Activated T-helper 9 cell treated with anti-CD3 and anti-CD28 coated beads, Interleukin-2, amount 50 U/mL, for 16 hours (primary cell): ENCODE data around the gene PRSS1.

Source experiments
- DNase-seq: peaks from one replicate; pipeline ENCODE4 v3.0.0-alpha.2; 2020; ENCODE audit warnings: low read depth

The PRSS1 gene

DNA sequence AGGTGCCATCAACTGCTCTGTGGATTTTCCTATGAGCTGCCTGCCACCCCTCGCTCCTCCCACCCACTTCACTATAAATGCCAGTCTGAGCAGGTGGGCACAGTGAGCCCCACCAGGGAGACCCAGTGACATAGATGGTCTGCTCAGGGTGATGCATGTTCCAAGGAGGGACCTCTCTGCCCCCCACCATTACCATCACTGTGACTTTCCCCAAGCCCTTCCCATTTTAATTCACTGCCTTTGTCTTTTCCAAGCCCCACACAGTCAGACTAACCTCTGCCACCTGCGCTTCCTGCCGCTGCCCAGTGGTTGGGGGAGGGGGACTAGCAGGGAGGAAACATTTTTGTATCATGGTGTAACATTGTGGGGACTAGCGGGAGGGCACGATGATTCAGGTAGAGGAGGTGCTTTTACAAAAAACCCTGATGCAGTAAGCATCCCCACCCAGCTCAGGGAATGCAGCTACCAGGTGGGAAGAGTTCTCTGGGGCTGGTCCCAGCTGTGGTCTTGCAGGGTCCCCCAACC, 46.1 kb downstream of the PRSS1 start:
- DNase-seq = peak; percentile 55

DNA sequence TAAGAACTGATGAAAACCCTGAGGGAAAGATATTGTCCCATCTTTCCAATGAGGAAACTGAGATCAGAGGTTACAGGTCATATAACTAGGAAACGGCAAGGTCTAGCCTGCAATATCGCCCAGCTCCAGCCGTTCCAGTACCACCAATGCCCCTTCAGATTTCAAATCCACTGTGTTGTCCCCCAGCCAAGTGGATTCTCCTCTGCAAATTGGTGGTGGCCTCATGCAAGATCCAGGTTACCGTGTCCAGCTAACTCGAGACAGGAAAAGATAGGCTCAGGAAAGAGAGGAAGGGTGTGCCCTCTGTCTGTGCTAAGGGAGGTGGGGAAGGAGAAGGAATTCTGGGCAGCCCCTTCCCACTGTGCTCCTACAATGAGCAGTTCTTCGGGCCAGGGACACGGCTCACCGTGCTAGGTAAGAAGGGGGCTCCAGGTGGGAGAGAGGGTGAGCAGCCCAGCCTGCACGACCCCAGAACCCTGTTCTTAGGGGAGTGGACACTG, 46.8 kb downstream of the PRSS1 start:
- DNase-seq = no peak

- no peak for DNase-seq
Measured at GRCh38 chr7:142796501-142797390, 47.5 kb downstream of the PRSS1 start.

- no peak for DNase-seq
Measured at GRCh38 chr7:142797391-142798377, 48.4 kb downstream of the PRSS1 start.

DNA sequence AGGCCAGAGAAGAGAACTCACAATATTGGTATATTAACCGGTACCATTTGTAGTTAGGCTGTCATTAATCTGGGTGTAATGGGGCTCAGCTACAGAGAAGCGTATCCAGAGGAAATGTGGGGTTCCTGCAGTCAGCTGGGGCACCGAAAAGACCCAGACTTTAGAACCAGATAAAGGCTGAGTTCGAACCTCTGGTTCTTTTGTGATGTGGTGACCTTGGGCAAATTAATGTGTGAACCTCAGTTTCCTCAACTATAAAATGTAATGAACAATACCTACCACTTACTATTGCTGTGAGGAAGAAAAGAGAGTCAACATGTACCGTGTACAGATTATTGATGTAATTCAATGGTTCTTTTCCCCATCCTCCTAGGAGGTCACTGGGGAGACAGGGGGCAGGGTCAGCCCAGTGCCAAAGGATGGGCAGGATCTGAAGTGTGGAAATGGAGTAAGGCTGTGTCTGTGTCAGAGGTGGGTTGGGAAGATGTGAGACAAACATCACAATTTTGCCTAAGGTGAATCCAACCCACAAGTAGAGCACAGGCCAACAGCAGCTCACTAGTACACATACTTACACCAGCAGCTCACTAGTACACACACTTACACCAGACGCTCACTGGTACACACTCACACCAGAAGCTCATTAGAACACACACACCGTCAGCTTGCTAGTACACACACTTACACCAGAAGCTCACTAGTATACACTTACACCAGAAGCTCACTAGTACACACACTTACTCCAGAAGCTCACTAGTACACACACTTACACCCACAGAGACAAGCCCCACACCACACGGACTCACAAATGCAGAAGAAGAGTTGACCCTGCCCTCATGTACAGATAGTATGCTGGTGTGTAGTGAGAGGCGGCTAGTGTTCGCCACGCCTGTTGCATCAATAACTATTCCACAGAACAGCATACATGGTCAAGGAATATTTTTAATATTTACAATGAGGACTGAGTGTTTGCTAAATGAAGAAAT, 49.5 kb downstream of the PRSS1 start:
- DNase-seq = no peak

- no peak for DNase-seq
Measured at GRCh38 chr7:142799437-142799835, 50.2 kb downstream of the PRSS1 start.

DNA sequence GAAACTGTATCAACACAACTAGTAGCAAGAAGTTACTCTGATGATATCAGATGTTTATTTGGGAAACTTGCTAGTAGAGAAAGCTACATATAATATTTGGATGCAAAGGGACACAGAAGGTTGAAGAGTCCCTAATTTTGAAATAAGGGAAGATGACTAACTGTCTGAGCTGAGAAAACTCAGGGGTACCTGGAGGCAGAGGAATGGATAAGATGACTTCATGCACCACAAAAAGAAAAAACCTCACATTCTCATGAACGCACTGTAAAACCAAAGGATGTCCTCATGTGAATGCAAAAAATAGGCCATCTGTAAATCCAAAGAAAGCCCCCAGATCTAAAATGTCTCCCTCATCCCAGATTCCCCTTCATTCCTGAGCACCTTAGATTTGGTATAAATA, 50.8 kb downstream of the PRSS1 start:
- no peak for DNase-seq

DNA sequence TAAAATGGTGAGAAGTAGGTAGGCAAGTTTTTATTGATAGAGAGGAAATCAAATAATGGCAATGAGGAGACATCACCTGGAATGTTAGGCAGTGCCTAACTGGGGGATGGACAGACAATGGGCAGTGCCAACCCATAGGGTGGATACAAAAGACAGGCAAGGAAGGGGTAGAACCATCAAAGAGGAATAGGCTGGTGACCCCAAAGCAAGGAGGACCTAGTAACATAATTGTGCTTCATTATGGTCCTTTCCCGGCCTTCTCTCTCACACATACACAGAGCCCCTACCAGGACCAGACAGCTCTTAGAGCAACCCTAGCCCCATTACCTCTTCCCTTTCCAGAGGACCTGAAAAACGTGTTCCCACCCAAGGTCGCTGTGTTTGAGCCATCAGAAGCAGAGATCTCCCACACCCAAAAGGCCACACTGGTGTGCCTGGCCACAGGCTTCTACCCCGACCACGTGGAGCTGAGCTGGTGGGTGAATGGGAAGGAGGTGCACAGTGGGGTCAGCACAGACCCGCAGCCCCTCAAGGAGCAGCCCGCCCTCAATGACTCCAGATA, 51.5 kb downstream of the PRSS1 start:
- no peak for DNase-seq

GRCh38 chr7:142801601-142802295, 52.5 kb downstream of the PRSS1 start:
- no peak for DNase-seq

DNA sequence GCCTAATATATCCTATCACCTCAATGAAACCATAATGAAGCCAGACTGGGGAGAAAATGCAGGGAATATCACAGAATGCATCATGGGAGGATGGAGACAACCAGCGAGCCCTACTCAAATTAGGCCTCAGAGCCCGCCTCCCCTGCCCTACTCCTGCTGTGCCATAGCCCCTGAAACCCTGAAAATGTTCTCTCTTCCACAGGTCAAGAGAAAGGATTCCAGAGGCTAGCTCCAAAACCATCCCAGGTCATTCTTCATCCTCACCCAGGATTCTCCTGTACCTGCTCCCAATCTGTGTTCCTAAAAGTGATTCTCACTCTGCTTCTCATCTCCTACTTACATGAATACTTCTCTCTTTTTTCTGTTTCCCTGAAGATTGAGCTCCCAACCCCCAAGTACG, 53.0 kb downstream of the PRSS1 start:
- DNase-seq = no peak
